ENCODE data around the gene NPHP4. TPM values are rescaled to one million over a fixed set of nuclear protein-coding genes. Genes with fewer than 3 reads are reported as not detected.

The NPHP4 gene
- total RNA-seq, 2 donors from 2014 or later: 6.2 to 15.9 TPM

DNA sequence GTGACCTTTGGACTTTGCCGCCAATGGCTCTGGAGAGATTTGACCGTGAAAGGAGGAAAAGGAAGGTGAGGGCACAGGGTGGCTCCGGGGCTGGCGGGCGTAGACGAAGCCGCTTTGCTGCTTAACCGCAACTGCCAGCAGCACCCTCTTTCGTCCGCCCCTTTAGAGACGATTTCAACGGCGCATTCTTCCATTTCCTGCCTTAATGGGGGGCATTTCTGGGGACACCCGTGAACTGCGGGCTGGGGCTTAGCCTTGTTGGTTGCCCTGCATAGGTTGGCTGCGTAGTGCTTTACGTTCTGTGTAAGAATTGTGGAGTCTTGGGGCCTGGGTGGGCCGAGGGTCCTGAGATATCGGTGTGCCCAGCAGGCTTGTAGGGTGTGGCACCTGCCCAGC, 6.7 kb upstream of the NPHP4 start:
- no peaks in the 10 kb centered on the region for H3K36me3 ChIP-seq
- intact Hi-C loops (cut with DNase I): no loop called here
- no peaks in the 10 kb centered on the region for H3K27me3 ChIP-seq
- no peak overlapping the region for H3K4me3 ChIP-seq
- no peak overlapping the region for H3K27ac ChIP-seq
- no peaks in the 10 kb centered on the region for H3K9me3 ChIP-seq
- TF ChIP-seq, protein P1, sequence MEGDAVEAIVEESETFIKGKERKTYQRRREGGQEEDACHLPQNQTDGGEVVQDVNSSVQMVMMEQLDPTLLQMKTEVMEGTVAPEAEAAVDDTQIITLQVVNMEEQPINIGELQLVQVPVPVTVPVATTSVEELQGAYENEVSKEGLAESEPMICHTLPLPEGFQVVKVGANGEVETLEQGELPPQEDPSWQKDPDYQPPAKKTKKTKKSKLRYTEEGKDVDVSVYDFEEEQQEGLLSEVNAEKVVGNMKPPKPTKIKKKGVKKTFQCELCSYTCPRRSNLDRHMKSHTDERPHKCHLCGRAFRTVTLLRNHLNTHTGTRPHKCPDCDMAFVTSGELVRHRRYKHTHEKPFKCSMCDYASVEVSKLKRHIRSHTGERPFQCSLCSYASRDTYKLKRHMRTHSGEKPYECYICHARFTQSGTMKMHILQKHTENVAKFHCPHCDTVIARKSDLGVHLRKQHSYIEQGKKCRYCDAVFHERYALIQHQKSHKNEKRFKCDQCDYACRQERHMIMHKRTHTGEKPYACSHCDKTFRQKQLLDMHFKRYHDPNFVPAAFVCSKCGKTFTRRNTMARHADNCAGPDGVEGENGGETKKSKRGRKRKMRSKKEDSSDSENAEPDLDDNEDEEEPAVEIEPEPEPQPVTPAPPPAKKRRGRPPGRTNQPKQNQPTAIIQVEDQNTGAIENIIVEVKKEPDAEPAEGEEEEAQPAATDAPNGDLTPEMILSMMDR (IDR thresholded peaks at IDR 0.05): no peak
- no peak overlapping the region for H3K9ac ChIP-seq (ENCODE audit: low read depth in 2 of 2, low read length in 2 of 2)
- no peak for DNase-seq
- H3K4me1 ChIP-seq: no peaks in the 10 kb centered on the region

DNA sequence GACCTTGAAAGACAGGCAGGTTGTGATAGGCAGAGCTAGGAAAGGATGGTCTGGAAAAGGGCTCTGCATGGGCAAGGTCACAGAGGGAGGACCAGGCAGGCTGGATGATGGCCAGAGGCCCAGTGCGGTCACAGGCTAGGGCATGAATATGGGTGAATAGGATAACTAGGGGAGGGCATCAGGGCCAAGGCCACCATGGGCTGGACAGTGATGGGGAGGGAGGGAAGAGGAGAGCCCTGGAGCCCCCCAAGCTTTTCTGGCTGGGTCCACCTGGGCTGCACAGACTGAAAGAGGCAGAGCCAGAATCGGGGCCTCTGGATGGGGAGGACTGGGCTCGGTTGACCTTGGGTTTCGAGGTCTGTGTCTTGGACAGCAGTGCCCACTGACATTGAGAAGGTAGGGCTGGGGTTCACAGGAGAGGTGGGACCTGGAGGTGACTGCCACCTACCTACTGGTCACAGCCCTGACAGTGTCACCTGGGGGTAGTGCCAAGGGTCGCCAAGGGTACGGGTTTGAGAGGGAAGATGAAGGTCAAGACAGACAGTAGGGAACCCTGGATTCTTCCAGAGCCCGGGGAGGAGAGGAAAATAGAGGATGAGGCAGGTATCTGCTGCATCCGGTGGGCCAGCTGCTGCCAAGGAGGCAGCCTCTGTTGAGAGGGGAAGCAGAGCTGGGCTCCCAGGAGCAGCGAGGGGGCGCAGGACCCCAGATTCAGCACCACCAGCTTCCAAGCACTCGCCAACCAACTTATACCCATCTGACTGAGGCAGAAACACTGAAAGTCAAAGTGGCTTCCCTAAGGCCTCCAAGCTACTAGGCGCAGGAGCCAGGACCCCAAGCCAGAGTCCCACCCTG, 6.1 kb upstream of the NPHP4 start:
- TF ChIP-seq, protein P1 (IDR thresholded peaks at IDR 0.05): no peak
- Histone ChIP-seq H3K27ac (no peak overlapping the region), H3K4me1 (no peaks in the 10 kb centered on the region), H3K36me3 (no peaks in the 10 kb centered on the region), H3K27me3 (no peaks in the 10 kb centered on the region), H3K4me3 (no peak overlapping the region), H3K9me3 (no peaks in the 10 kb centered on the region), H3K9ac (ENCODE audit: low read depth in 2 of 2, low read length in 2 of 2) (no peak overlapping the region)
- intact Hi-C loops (cut with DNase I): no loop called here
- DNase-seq: no peak

DNA sequence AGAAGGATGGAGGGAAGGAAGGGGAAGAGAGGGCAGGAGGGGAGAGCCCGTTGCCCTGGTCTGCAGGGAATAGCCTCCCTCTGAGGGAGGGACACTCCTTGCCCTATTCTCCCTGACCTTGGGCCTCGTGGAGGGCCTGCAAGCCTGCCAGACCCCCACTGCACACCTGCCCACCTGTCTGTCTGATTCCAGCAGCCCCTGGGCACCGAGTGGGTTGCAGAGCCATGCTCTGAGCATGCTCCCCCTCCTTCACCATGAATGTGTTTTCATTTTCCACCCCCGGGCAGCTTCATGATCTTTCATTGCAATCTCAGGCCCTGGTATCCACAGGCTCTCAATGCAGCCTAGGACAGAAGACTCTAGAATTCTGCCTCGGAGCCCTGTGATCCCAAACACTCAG, 5.1 kb upstream of the NPHP4 start:
- H3K36me3 ChIP-seq: no peaks in the 10 kb centered on the region
- no peaks in the 10 kb centered on the region for H3K4me1 ChIP-seq
- H3K27ac ChIP-seq: no peak overlapping the region
- TF ChIP-seq, protein P1 (IDR thresholded peaks at IDR 0.05): no peak
- H3K9me3 ChIP-seq: no peaks in the 10 kb centered on the region
- H3K27me3 ChIP-seq: no peaks in the 10 kb centered on the region
- intact Hi-C loops (cut with DNase I): no loop called here
- no peak for DNase-seq
- H3K4me3 ChIP-seq: no peak overlapping the region
- no peak overlapping the region for H3K9ac ChIP-seq (ENCODE audit: low read depth in 2 of 2, low read length in 2 of 2)

DNA sequence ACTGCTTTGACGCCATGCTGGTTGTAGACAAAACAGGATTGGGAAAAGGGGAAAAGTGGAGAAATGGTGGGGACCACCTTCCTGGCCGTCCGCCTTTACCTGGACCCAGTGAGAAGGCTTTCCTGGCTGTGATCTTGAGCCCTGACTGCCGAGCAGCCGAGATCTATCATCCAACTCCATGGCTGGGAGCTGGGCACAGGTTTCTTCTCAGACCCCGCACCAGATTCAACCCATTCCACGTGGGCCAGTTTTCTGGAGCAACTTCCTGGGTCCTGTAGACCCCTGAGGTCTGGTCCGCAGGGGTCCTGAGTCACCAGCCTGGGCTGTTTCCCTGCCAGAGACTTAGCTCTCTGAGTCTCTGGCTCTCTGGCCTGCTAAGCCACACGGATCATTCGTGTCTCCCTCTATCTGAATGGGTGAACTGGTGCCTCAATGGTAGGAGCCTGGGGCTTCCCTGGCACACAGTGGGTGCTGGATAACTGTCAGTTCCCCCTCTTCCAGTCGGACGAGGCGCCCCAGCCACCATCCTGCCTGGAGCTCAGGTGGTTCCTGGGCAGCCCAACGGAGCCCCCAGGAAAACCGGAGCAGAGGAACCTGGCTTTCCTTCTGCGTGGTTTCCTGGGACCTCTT, 4.5 kb upstream of the NPHP4 start:
- Histone ChIP-seq H3K27ac (no peak overlapping the region), H3K4me1 (no peaks in the 10 kb centered on the region), H3K9me3 (no peaks in the 10 kb centered on the region), H3K9ac (ENCODE audit: low read depth in 2 of 2, low read length in 2 of 2) (no peak overlapping the region), H3K27me3 (no peaks in the 10 kb centered on the region), H3K36me3 (no peaks in the 10 kb centered on the region), H3K4me3 (no peak overlapping the region)
- DNase-seq: no peak
- intact Hi-C loops (cut with DNase I): no loop called here
- TF ChIP-seq, protein P1 (IDR thresholded peaks at IDR 0.05): no peak

DNA sequence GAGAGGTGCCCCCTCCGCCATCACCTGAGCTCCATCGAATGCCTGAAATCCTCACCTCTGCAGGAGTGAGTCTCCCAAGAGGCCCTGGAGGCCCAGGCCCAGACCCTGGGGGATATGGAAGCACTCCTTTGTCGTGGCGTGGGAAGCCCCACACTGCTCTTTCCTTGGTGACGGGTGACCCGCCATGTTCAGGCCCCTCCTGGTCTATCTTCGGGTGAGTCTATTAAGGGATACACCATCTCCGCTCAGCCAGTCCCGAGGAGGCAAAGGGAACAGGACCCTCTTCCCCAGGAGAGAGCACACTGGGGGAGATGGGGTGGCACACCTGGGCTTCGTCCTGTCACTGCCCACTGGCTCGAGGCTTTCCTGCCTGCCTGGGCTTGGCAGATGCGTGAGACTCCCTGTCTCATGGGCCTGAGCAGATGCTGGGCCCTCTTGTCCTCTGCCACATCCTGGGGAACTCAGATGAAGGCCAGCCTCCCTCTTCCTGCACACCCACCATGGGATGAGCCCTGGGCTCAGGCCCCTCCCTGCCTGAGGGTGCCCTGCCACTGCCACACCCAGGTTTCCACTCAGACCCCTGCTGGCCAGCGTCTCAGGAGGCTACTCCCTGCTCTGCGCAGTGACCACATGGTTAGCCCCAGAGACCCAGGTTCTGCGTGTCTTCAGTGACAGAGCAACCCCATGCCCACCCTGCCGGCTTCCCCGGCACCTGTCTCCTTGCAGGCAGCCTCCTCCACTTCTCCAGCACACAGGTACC, 3.8 kb upstream of the NPHP4 start:
- Histone ChIP-seq H3K4me3 (no peak overlapping the region), H3K36me3 (no peaks in the 10 kb centered on the region), H3K27me3 (no peaks in the 10 kb centered on the region), H3K4me1 (peaks cover 1% of the 10 kb centered on the region), H3K9me3 (no peaks in the 10 kb centered on the region), H3K27ac (no peak overlapping the region), H3K9ac (ENCODE audit: low read depth in 2 of 2, low read length in 2 of 2) (no peak overlapping the region)
- DNase-seq: no peak
- TF ChIP-seq, protein P1 (IDR thresholded peaks at IDR 0.05): no peak
- intact Hi-C loops (cut with DNase I): no loop called here
